ENCODE results near the gene STIL.
A peak's percentile ranks its signal among the peaks of the same experiment; 100 is the strongest.

STIL gene

GRCh38 chr1:47223921-47224675 is 89.8 kb downstream of the STIL start:
- no peak overlapping the region for H3K9ac ChIP-seq
- no peak overlapping the region for H3K4me2 ChIP-seq
- H3K27me3 ChIP-seq, result peaks cover 68% of the 10 kb centered on the region
- no peaks in the 10 kb centered on the region for H3K36me3 ChIP-seq
- H4K20me1 ChIP-seq, result peaks cover 24% of the 10 kb centered on the region
- no peak for TF ChIP-seq Cebpa-rat (IDR thresholded peaks at IDR 0.05)
- H3K9me3 ChIP-seq, result no peaks in the 10 kb centered on the region
- H3K27ac ChIP-seq, result no peak overlapping the region
- no peaks in the 10 kb centered on the region for H3K4me1 ChIP-seq
- no peak overlapping the region for H3K4me3 ChIP-seq

GRCh38 chr1:47223174-47223920 is 90.6 kb downstream of the STIL start:
- Histone ChIP-seq H3K27me3 (peaks cover 61% of the 10 kb centered on the region), H3K4me3 (no peak overlapping the region), H3K36me3 (no peaks in the 10 kb centered on the region), H4K20me1 (peaks cover 17% of the 10 kb centered on the region), H3K9ac (no peak overlapping the region), H3K27ac (no peak overlapping the region), H3K4me1 (no peaks in the 10 kb centered on the region), H3K9me3 (no peaks in the 10 kb centered on the region), H3K4me2 (no peak overlapping the region)
- no peak for TF ChIP-seq Cebpa-rat (IDR thresholded peaks at IDR 0.05)

- H3K4me3 ChIP-seq, result no peak overlapping the region
- H3K27me3 ChIP-seq, result peaks cover 52% of the 10 kb centered on the region
- TF ChIP-seq Cebpa-rat (IDR thresholded peaks at IDR 0.05), result no peak
- no peaks in the 10 kb centered on the region for H3K4me1 ChIP-seq
- no peak overlapping the region for H3K9ac ChIP-seq
- H3K36me3 ChIP-seq, result no peaks in the 10 kb centered on the region
- no peaks in the 10 kb centered on the region for H3K9me3 ChIP-seq
- H3K27ac ChIP-seq, result no peak overlapping the region
- H3K4me2 ChIP-seq, result no peak overlapping the region
- peaks cover 10% of the 10 kb centered on the region for H4K20me1 ChIP-seq
These were observed 91.5 kb downstream of the STIL start for GRCh38 chr1:47222476-47222875.

- Histone ChIP-seq H3K9me3 (no peaks in the 10 kb centered on the region), H3K27me3 (peaks cover 24% of the 10 kb centered on the region), H3K9ac (no peak overlapping the region), H4K20me1 (no peaks in the 10 kb centered on the region), H3K36me3 (no peaks in the 10 kb centered on the region), H3K4me3 (no peak overlapping the region), H3K4me1 (peaks cover 7% of the 10 kb centered on the region), H3K4me2 (no peak overlapping the region), H3K27ac (no peak overlapping the region)
- no peak for TF ChIP-seq Cebpa-rat (IDR thresholded peaks at IDR 0.05)
These were observed 94.2 kb downstream of the STIL start for GRCh38 chr1:47219590-47220220.

- H3K27me3 ChIP-seq, result peaks cover 17% of the 10 kb centered on the region
- no peak overlapping the region for H3K4me2 ChIP-seq
These were observed 94.9 kb downstream of the STIL start for GRCh38 chr1:47219001-47219400.

GRCh38 chr1:47216278-47217059 is 97.5 kb downstream of the STIL start:
- Histone ChIP-seq H3K27me3 (no peaks in the 10 kb centered on the region), H3K9me3 (no peaks in the 10 kb centered on the region), H3K36me3 (no peaks in the 10 kb centered on the region), H4K20me1 (no peaks in the 10 kb centered on the region), H3K4me1 (peaks cover 24% of the 10 kb centered on the region), H3K27ac (no peak overlapping the region), H3K9ac (no peak overlapping the region), H3K4me2 (no peak overlapping the region), H3K4me3 (no peak overlapping the region)
- TF ChIP-seq Cebpa-rat (IDR thresholded peaks at IDR 0.05), result no peak

More at GRCh38 chr1:47219001-47219400, 94.9 kb downstream of the STIL start:
- no peaks in the 10 kb centered on the region for H3K9me3 ChIP-seq
- no peaks in the 10 kb centered on the region for H3K36me3 ChIP-seq
- H3K4me3 ChIP-seq, result no peak overlapping the region
- peaks cover 14% of the 10 kb centered on the region for H3K4me1 ChIP-seq
- H3K27ac ChIP-seq, result no peak overlapping the region
- H3K9ac ChIP-seq, result no peak overlapping the region
- no peaks in the 10 kb centered on the region for H4K20me1 ChIP-seq
- no peak for TF ChIP-seq Cebpa-rat (IDR thresholded peaks at IDR 0.05)

- peaks cover 27% of the 10 kb centered on the region for H3K4me1 ChIP-seq
- no peak overlapping the region for H3K27ac ChIP-seq
- no peaks in the 10 kb centered on the region for H4K20me1 ChIP-seq
- no peaks in the 10 kb centered on the region for H3K27me3 ChIP-seq
- 0 out of 2 replicates have a peak overlapping the region, but pooled peaks have one; percentile 10 for H3K4me2 ChIP-seq
- TF ChIP-seq Cebpa-rat (IDR thresholded peaks at IDR 0.05), result no peak
- H3K9me3 ChIP-seq, result no peaks in the 10 kb centered on the region
- no peaks in the 10 kb centered on the region for H3K36me3 ChIP-seq
- H3K9ac ChIP-seq, result no peak overlapping the region
- H3K4me3 ChIP-seq, result no peak overlapping the region
These were observed 98.2 kb downstream of the STIL start for GRCh38 chr1:47215713-47216112.

GRCh38 chr1:47214549-47214948 is 99.4 kb downstream of the STIL start:
- Histone ChIP-seq H3K36me3 (no peaks in the 10 kb centered on the region), H3K27me3 (no peaks in the 10 kb centered on the region), H3K4me1 (peaks cover 27% of the 10 kb centered on the region), H4K20me1 (no peaks in the 10 kb centered on the region), H3K27ac (no peak overlapping the region), H3K4me3 (no peak overlapping the region), H3K4me2 (0 out of 2 replicates have a peak overlapping the region, but pooled peaks have one; percentile 12), H3K9ac (no peak overlapping the region), H3K9me3 (no peaks in the 10 kb centered on the region)
- TF ChIP-seq Cebpa-rat (IDR thresholded peaks at IDR 0.05), result no peak

- Histone ChIP-seq H3K36me3 (no peaks in the 10 kb centered on the region), H3K4me3 (no peak overlapping the region), H3K4me1 (peaks cover 27% of the 10 kb centered on the region), H4K20me1 (no peaks in the 10 kb centered on the region), H3K9ac (no peak overlapping the region), H3K27ac (no peak overlapping the region), H3K9me3 (no peaks in the 10 kb centered on the region), H3K27me3 (no peaks in the 10 kb centered on the region), H3K4me2 (no peak overlapping the region)
- no peak for TF ChIP-seq Cebpa-rat (IDR thresholded peaks at IDR 0.05)
These were observed 100.5 kb downstream of the STIL start for GRCh38 chr1:47213230-47213963.

Measured in BLaER1 (cell line).